Smooth muscle cell of the brain vasculature (primary cell): Measurements from ENCODE around the gene AKR1C4.
"Not testable (repeated sequence)": the region's sequence is repeated elsewhere in the genome, so short reads cannot be mapped to it uniquely, and the experiment has no call there.

Source experiments
- DNase-seq: peaks from one replicate; pipeline ENCODE4 v3.0.0-alpha.2; 2012; ENCODE audit warnings: low read depth, low spot score

The AKR1C4 gene

GRCh38 chr10:5206799-5207198 is 10.2 kb downstream of the AKR1C4 start:
- no peak for DNase-seq

- DNase-seq, result not testable (repeated sequence)
These were observed 13.1 kb downstream of the AKR1C4 start for GRCh38 chr10:5209776-5210175.

DNA sequence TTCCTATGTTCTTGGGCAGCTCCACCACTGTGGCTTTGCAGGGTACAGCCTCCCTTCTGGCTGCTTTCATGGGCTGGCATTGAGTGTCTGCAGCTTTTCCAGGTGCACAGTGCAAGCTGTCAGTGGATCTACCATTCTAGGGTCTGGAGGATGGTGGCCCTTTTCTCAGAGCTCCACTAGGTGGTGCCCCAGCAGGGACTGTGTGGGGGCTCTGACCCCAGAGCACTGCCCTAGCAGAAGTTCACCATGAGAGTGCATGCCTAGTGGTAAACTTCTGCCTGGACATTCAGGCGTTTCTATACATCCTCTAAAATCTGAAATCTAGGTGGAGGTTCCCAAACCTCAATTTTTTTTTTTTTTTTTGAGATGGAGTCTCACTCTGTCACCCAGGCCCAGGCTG is 13.6 kb downstream of the AKR1C4 start:
- DNase-seq, result not testable (repeated sequence)

GRCh38 chr10:5211696-5212536 is 15.3 kb downstream of the AKR1C4 start:
- no peak for DNase-seq

DNA sequence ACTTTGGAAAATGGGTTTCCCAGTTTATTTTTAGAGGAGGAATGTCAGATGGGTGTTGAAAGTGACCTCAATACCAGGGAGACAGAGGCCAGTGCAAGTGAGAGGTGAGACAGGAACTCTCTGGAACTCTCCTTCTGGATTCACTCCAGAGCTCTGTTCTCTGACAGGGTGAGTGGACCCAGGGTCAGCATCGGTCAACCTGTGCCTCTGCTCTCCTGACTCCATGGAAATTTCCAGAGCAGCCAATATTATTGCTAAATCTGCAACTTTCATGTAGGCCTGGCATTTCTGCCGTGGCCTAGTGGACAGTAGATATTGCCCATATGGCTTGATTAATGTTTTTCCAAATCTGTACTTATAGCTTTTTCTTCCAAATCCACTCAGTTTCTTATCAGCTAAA is 20.2 kb downstream of the AKR1C4 start:
- no peak for DNase-seq

DNA sequence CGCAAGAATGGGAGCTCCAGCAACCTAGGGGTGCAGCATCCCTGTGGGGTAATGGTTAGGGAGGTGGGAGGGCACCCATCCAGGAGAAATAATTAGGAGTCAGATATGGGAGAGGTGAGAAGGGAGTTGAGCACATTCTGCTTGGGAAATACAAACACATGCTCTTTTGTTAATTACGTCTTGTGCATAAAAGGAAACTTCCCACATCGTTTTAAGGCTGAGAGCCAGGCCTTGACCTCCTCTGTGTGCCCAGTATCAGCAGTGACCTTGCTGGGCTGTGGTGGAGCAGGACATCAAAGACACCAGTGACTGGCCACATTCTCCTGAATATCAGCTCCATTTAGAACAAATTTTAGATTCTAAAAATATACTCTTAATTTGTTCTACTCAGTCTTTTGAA is 22.6 kb downstream of the AKR1C4 start:
- DNase-seq, result no peak

- DNase-seq, result not testable (repeated sequence)
These were observed 26.3 kb downstream of the AKR1C4 start for GRCh38 chr10:5222942-5223341.

DNA sequence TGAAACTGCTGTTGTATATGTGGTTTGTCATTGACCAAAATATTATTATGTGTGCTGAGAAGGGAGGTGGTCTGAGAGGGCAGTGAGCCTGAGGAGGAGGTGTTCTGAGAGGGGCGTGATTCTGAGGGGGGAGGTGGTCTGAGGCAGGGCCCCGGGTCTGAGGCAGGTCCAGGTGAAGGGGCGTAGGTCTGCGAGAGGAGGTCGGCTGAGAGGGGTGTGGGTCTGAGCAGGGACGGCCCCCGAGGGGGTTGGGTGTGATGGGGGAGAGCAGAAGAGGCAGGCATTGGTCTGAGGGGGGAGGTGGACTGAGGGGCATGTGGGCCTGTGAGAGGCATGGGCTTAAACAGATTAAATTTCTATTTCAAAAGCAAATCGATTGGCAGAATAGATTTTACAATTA is 32.4 kb downstream of the AKR1C4 start:
- no peak for DNase-seq

DNA sequence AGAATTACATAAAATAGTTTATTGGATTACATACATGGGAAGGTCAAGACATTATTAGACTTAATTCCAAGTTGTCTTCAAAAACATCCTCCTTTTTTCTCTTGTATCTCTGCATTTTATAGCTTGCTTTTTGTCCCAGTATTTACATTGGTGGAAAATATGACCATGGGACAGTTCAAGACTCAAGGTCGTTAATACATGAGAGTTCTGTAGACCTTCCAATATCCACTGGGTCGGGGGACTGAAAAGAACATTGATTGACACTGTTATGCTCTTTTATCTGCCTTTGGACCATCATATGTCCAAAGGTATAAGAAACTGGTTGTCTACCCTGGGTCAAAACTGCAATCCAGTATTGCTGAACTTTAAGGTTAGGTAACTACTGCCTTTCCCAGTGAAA is 36.7 kb downstream of the AKR1C4 start:
- DNase-seq, result no peak

DNA sequence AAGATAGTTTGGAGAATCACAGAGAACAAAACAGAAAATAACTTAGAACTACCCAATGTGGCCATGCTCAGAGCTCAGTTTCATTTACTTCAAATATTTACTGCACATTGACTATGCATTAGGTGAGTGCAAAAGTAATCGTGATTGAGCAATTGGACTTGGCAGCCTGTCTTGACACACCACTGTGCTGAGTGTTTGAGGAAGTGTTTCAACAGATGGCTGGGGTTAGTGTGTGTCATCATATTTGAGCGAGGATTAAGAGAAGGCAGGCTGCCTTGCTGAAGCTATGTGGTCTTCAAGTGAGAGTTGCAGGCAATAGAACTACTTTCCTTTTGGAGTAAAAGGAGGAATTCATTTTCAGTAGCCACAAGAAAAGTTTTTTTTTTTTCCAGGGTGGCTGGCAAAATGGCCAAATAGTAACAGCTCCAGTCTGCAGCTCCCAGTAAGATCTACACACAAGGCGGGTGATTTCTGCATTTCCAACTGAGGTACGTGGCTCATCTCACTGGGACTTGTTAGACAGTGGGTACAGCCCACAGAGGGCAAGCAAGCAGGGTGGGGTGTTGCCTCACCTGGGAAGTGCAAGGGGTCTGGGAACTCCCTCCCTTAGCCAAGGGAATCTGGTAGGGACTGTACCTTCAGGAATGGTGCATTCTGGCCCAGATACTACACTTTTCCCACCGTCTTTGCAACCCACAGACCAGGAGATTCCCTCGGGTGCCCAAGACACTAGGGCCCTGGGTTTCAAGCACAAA is 37.6 kb downstream of the AKR1C4 start:
- no peak for DNase-seq

GRCh38 chr10:5237541-5237940 is 40.9 kb downstream of the AKR1C4 start:
- not testable (repeated sequence) for DNase-seq

DNA sequence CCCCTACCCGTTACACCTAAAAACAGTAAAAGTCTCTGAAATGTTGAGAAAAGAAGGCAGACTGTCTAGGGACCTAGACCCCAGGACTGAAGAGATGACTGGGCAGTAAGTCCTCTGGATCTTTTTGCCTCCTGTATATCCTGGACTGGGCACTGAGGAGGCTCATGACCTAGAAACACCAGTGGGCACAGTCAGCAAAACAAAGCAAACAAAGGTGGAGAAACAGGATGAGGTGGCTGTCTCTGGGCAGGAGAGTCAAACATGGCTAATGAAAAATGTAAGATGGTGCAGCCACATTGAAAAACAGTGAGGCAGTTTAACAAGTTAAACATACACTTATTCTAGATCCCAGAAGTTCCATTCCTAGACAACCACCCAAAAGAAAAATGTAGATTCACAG is 45.9 kb downstream of the AKR1C4 start:
- DNase-seq, result no peak

- no peak for DNase-seq
These were observed 46.9 kb downstream of the AKR1C4 start for GRCh38 chr10:5243521-5243987.

GRCh38 chr10:5252177-5253037 is 55.8 kb downstream of the AKR1C4 start:
- no peak for DNase-seq

- DNase-seq, result no peak
These were observed 57.9 kb downstream of the AKR1C4 start for GRCh38 chr10:5254488-5254887.

DNA sequence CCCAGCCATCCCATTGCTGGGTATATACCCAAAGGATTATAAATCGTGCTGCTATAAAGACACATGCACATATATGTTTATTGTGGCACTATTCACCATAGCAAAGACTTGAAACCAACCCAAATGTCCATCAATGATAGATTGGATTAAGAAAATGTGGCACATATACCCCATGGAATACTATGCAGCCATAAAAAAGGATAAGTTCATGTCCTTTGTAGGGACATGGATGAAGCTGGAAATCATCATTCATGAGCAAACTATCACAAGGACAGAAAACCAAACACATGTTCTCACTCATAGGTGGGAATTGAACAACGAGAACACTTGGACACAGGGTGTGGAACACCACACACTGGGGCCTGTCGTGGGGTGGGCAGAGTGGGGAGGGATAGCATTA is 61.1 kb downstream of the AKR1C4 start:
- DNase-seq, result not testable (repeated sequence)

- DNase-seq, result no peak
These were observed 62.7 kb downstream of the AKR1C4 start for GRCh38 chr10:5259132-5259951.

GRCh38 chr10:5259952-5260578 is 63.4 kb downstream of the AKR1C4 start:
- DNase-seq, result no peak

DNA sequence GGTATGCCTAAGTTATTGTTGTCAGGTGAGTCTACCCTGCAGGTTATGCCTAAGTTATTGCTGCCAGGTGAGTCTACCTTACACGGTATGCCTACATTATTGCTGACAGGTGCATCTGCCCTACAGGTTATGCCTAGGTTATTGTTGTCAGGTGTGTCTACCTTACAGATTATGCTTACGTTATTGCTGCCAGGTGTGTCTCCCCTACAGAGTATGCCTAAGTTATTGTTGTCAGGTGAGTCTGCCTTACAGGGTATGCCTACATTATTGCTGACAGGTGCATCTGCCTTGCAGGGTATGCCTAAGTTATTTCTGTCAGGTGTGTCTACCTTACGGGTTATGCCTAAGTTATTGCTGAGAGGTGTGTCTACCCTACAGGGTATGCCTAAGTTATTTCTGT is 64.2 kb downstream of the AKR1C4 start:
- DNase-seq, result no peak

DNA sequence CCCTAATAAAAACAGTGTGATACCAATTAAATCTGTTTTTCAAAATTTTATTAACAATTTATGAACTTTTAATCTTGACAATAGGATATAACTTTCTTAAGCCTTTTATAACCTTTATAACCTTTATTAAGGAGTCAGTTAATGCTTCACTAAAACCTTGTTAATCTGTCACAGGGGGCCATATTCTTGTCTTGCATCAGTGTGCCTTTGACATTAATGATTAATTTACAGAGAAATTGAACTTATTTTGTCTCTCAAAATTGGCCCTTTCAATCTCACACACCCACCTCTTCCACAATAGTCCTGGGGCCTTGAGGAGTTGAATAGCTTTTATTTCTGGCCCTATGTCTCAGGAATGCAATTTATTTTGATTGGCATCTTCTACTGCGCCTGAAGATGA is 68.5 kb downstream of the AKR1C4 start:
- no peak for DNase-seq

DNA sequence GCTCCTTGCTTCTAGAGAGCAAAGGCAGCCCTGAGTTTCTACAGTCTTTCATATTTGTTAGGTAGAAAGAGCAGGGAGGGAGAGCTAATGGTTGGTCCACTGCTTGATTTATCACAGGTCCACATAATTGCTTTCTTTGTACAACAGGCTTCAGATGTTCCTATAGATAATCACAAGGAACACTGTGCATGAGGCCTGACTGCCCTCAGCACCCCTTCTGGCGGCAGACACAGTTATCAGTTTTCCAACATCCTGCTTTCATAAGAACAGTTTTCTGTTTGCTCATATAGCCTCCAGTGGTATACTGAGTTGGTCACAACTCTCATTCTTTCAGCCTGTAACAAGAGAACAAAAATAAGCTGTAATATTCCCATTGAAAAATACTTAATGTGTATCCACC is 69.7 kb downstream of the AKR1C4 start:
- DNase-seq, result no peak
